Hepatocyte (in vitro differentiated cells): ENCODE measurements around the gene TRPM6. TPM values are rescaled to one million over a fixed set of nuclear protein-coding genes. Genes with fewer than 3 reads are reported as not detected.

Experiments used
- DNase-seq: peaks from one replicate; pipeline ENCODE4 v3.0.0-alpha.2; 2016; ENCODE audit warnings: low spot score
- H2AFZ ChIP-seq: fragments of 200-600 bp; sonication (generic); 2 replicates; pipeline ENCODE4 v1.6.0; 2016; ENCODE audit warnings: antibody characterized with exemption, mild to moderate bottlenecking
- H3K27ac ChIP-seq: fragments of 200-600 bp; sonication (generic); 2 replicates; pipeline ENCODE4 v1.5.1; 2016; ENCODE audit warnings: mild to moderate bottlenecking
- H3K27me3 ChIP-seq: fragments of 200-600 bp; sonication (generic); 2 replicates; pipeline ENCODE4 v1.6.1; 2016
- H3K36me3 ChIP-seq: fragments of 200-600 bp; sonication (generic); replicated peaks from 2 replicates; pipeline ENCODE4 v1.5.1; 2016; ENCODE audit warnings: low read depth; ENCODE audit not compliant: insufficient read depth
- H3K4me1 ChIP-seq: fragments of 200-600 bp; sonication (generic); 2 replicates; pipeline ENCODE4 v1.5.1; 2016; ENCODE audit warnings: mild to moderate bottlenecking, moderate library complexity; ENCODE audit not compliant: insufficient read depth
- H3K4me2 ChIP-seq: fragments of 200-600 bp; sonication (generic); 2 replicates; pipeline ENCODE4 v1.6.0; 2016
- H3K4me3 ChIP-seq: fragments of 200-600 bp; sonication (generic); 2 replicates; pipeline ENCODE4 v1.5.1; 2016; ENCODE audit warnings: mild to moderate bottlenecking
- H3K79me2 ChIP-seq: fragments of 200-600 bp; sonication (generic); 2 replicates; pipeline ENCODE4 v1.6.0; 2017; ENCODE audit warnings: mild to moderate bottlenecking
- H3K9me2 ChIP-seq: fragments of 200-600 bp; sonication (generic); replicated peaks from 2 replicates; pipeline ENCODE4 v1.6.0; 2017; ENCODE audit warnings: mild to moderate bottlenecking; ENCODE audit not compliant: insufficient read depth
- H3K9me3 ChIP-seq: fragments of 200-600 bp; sonication (generic); 2 replicates; pipeline ENCODE4 v1.5.1; 2016; ENCODE audit warnings: low read depth, mild to moderate bottlenecking
- H4K20me1 ChIP-seq: fragments of 200-600 bp; sonication (generic); 2 replicates; pipeline ENCODE4 v1.6.0; 2016; ENCODE audit warnings: mild to moderate bottlenecking; ENCODE audit not compliant: insufficient read depth, poor library complexity, severe bottlenecking
- CTCF ChIP-seq: fragments of 200-600 bp; sonication (generic); IDR thresholded peaks from 2 replicates; pipeline ENCODE4 v1.5.1; 2016; ENCODE audit warnings: antibody characterized with exemption, mild to moderate bottlenecking; ENCODE audit not compliant: poor library complexity
- EZH2 ChIP-seq: fragments of 200-600 bp; sonication (generic); IDR thresholded peaks from 2 replicates; pipeline ENCODE4 v1.6.1; 2016; ENCODE audit warnings: antibody characterized with exemption, mild to moderate bottlenecking, borderline replicate concordance
- EZH2phosphoT487 ChIP-seq: fragments of 200-600 bp; sonication (generic); IDR thresholded peaks from one replicate; pipeline ENCODE4 v1.6.1; 2018; ENCODE audit warnings: antibody characterized with exemption, mild to moderate bottlenecking, low read depth, moderate library complexity; ENCODE audit not compliant: unreplicated experiment, severe bottlenecking
- WGBS: methylation state at CpG from one replicate; pipeline ENCODE4 v1.1.6; 2016; ENCODE audit warnings: low lambda C conversion rate; ENCODE audit errors: missing lambda C conversion rate; 5-methylcytosine and 5-hydroxymethylcytosine counted together
- polyA plus RNA-seq: library from polyadenylated mRNA; unstranded; fragments of >200 nt; fragmentation: Nextera tagmentation; extraction: Ambion mirVana; gene quantifications from 2 replicates; pipeline ENCODE4 v1.2.1, GENCODE V29; 2016
- total RNA-seq: library from RNA; depleted of rRNA; stranded (reverse); fragments of >200 nt; gene quantifications from 2 replicates; pipeline ENCODE4 v1.2.3, GENCODE V29; 2014

Gene TRPM6
- total and polyA plus RNA-seq, 2 experiments from 2014 or later, result 3.7 to 19.0 TPM

- Histone ChIP-seq H3K9me2 (no peaks in the 10 kb centered on the region), H3K27me3 (no peaks in the 10 kb centered on the region), H3K9me3 (no peaks in the 10 kb centered on the region), H2AFZ (no peak overlapping the region), H3K4me2 (no peak overlapping the region), H3K27ac (no peak overlapping the region), H3K4me1 (no peaks in the 10 kb centered on the region), H3K4me3 (no peak overlapping the region), H3K79me2 (no peaks in the 10 kb centered on the region), H4K20me1 (no peaks in the 10 kb centered on the region), H3K36me3 (no peaks in the 10 kb centered on the region)
- TF ChIP-seq CTCF, result no peak
- TF ChIP-seq EZH2, result no peak
- no peak for DNase-seq
Measured at GRCh38 chr9:74755355-74755754, 132.4 kb downstream of the TRPM6 start.

GRCh38 chr9:74753650-74754049, 134.1 kb downstream of the TRPM6 start:
- no peaks in the 10 kb centered on the region for H3K9me3 ChIP-seq
- H3K4me3 ChIP-seq, result no peak overlapping the region
- no peaks in the 10 kb centered on the region for H4K20me1 ChIP-seq
- no peaks in the 10 kb centered on the region for H3K36me3 ChIP-seq
- H3K4me2 ChIP-seq, result no peak overlapping the region
- no peak for DNase-seq
- no peak overlapping the region for H3K27ac ChIP-seq
- no peaks in the 10 kb centered on the region for H3K9me2 ChIP-seq
- H3K4me1 ChIP-seq, result no peaks in the 10 kb centered on the region
- WGBS, result 88% methylated on average over 6 of the region's 6 CpGs
- H3K27me3 ChIP-seq, result no peaks in the 10 kb centered on the region
- no peaks in the 10 kb centered on the region for H3K79me2 ChIP-seq
- TF ChIP-seq CTCF (no peak), EZH2 (no peak)
- no peak overlapping the region for H2AFZ ChIP-seq

GRCh38 chr9:74748966-74749365, 138.8 kb downstream of the TRPM6 start:
- Histone ChIP-seq H3K27ac (no peak overlapping the region), H3K9me3 (no peaks in the 10 kb centered on the region), H3K79me2 (no peaks in the 10 kb centered on the region), H3K4me3 (no peak overlapping the region), H3K4me2 (no peak overlapping the region), H3K4me1 (no peaks in the 10 kb centered on the region), H4K20me1 (no peaks in the 10 kb centered on the region), H2AFZ (no peak overlapping the region), H3K9me2 (no peaks in the 10 kb centered on the region), H3K36me3 (no peaks in the 10 kb centered on the region), H3K27me3 (no peaks in the 10 kb centered on the region)
- TF ChIP-seq CTCF (no peak), EZH2 (no peak), EZH2phosphoT487 (no peak)
- no peak for DNase-seq
- WGBS, result 91% methylated on average over 4 of the region's 4 CpGs
